HG03460 (cell line): Measurements from ENCODE around the gene CCDC112.
"Not testable (repeated sequence)": the region's sequence is repeated elsewhere in the genome, so short reads cannot be mapped to it uniquely, and the experiment has no call there.

ENCODE experiments used
- ATAC-seq: cut with Tn5 transposase; IDR thresholded peaks from one replicate; pipeline ENCODE4 v1.9.1; 2021; ENCODE audit not compliant: unreplicated experiment

Gene CCDC112

GRCh38 chr5:115262321-115263077, 34.0 kb downstream of the CCDC112 start, which contains the start of gene PGGT1B:
Gene PGGT1B (minus strand): TSS chr5:115262877. CDS start chr5:115262851, 26 bp downstream.
- peak; percentile 92 for ATAC-seq

DNA sequence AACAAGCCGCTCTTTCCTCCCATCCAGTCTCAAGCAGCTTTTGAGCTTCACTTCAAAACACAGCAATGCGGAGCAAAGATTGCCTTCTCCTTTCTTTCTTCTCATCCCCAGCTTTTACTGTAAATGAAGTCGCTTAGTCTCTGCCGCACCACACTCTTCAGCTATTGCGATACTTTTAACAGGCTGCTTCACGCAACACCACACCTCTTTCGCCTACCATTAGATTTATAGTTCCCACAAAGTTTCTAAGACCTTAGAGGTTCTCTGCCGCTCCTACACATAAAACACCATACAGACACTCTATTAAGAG, 34.5 kb downstream of the CCDC112 start:
- ATAC-seq: peak; percentile 36

DNA sequence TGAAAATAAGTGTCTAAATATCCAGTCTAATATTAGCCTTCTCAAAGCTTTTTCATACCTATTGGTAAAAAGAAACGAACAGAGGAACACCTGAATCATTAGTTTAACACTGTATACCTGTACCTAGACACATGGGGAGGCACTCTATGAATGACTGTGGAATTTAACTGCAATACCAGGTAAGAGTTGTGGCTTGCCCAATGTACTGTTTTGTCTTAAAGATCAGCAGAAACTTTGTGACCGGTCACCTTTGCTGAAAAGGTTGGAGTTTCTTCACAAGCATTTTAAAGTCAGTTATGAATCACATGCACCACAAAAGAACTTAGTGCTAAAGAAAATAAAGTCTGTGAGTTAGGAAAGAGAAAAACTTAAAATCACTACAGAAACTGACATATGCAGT, 36.2 kb downstream of the CCDC112 start:
- no peak for ATAC-seq

DNA sequence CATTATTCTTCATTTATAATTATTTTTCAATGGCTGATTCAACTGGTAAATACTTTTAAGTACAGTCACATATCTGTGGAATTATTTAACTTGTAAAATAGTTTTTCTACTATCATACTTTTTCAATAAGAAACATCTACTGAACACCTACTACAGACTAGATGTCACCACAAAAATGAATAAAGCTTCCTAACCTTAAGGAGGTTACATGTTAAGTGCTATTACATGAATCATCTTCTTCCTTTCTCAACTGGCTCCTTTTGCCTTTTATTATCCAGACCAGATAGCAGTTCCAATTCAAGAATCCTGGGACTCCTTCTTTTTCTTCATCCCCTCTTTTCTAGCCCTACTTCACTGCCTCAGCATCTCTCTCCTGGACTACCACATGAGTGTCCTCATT, 38.5 kb downstream of the CCDC112 start:
- ATAC-seq: no peak

GRCh38 chr5:115249379-115249778, 47.1 kb downstream of the CCDC112 start:
- ATAC-seq: not testable (repeated sequence)

- peak; percentile 68 for ATAC-seq
Observed at GRCh38 chr5:115246361-115246991, 50.0 kb downstream of the CCDC112 start.

DNA sequence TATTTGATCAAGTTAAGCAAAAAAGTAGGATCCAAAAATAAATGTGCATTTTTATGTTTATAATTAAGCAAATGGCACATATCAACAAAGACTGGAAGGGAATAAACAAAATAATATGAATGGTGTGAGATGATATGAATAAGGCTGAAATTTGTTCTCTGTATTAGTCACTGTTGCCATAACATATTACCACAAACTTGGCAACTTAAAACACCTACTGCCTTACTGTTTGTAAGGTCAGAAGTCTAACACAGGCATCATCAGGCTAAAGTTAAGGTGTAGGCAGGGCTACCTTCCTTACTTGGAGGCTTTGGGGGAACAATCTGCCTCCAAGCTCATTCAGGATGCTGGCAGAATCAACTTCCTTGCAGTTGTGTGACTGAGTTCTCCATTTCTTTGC, 53.0 kb downstream of the CCDC112 start:
- peak; percentile 66 for ATAC-seq

DNA sequence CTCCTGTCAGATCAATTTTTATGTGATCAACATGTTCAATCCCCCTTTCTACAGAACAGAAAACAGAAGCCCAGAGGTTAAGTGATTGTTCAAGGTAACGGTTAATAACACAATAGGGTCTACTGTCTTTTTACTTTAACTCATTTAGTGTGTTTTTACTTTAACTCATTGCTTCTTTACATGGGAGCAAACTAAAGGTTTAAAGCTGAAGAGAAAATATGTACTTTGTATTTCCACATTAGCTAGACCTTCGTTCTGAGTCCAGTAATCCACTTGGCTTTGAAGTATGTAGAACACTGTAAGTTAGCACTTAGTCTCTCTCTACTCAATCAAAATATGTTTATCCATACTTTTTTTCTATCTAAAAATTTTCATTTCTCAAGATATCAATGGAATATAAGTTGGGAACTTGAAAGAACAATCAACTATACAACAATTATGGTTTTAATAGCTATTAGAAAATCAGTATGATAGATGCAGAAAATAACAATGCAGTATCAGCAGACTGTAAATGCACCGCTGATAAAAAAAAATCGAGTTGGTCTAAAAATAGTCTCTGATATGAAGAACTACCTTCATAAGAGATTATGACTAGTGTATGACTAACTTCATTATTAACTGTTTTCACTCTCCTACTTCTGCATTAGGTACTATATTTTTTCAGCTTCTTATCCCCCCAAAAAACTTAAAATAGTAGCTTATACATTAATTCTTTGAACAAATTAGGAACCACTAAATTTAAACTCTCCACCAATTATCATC, 54.4 kb downstream of the CCDC112 start:
- no peak for ATAC-seq

- ATAC-seq: no peak
Observed at GRCh38 chr5:115237066-115237465, 59.4 kb downstream of the CCDC112 start.

GRCh38 chr5:115236599-115236998, 59.9 kb downstream of the CCDC112 start:
- ATAC-seq: no peak

GRCh38 chr5:115231598-115231997, 64.9 kb downstream of the CCDC112 start:
- no peak for ATAC-seq

- no peak for ATAC-seq
Observed at GRCh38 chr5:115229606-115230005, 66.8 kb downstream of the CCDC112 start.

DNA sequence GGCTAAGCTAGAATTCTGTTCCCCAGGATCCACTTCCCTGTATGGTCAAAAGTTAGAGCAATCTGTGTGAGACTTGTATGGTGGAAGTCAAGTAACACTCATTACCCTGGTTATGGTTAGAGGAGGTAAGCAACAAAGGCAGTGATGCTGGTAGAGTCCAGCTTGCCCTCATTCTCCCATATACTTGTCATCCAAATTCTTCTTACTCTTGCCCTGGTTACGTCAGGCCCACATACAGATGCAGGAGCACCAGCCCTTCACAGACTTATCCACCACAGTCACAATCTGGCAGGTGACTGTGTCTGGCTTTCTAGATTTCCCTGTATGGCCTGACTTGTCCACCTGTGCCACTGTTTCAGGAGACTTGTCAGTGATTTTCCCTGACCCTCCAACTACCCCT, 69.2 kb downstream of the CCDC112 start:
- no peak for ATAC-seq
